Upper lobe of right lung (tissue), 1 donor: ENCODE data around the gene CCDC183. TPM values are rescaled to one million over a fixed set of nuclear protein-coding genes. Genes with fewer than 3 reads are reported as not detected.

Experiments used
- ATAC-seq: fragments of 200-7000 bp; cut with Tn5 transposase; one replicate; pipeline ENCODE4 v1.9.1; 2020; ENCODE audit warnings: mild to moderate bottlenecking, moderate library complexity
- DNase-seq: peaks from one replicate; pipeline ENCODE4 v3.0.0-alpha.2; 2020
- H3K27ac ChIP-seq: fragments of 200-600 bp; one replicate; pipeline ENCODE4 v1.8.0; 2022
- H3K27me3 ChIP-seq: fragments of 200-600 bp; one replicate; pipeline ENCODE4 v1.8.0; 2022; ENCODE audit warnings: mild to moderate bottlenecking
- H3K36me3 ChIP-seq: fragments of 200-600 bp; one replicate; pipeline ENCODE4 v1.8.0; 2022
- H3K4me1 ChIP-seq: fragments of 200-600 bp; one replicate; pipeline ENCODE4 v1.8.0; 2022
- H3K4me3 ChIP-seq: fragments of 200-600 bp; one replicate; pipeline ENCODE4 v1.8.0; 2022; ENCODE audit warnings: mild to moderate bottlenecking
- H3K9me3 ChIP-seq: fragments of 200-600 bp; one replicate; pipeline ENCODE4 v1.8.0; 2022
- CTCF ChIP-seq: fragments of 200-600 bp; IDR thresholded peaks from one replicate; pipeline ENCODE4 v1.8.0; 2022; ENCODE audit warnings: antibody characterized with exemption
- intact Hi-C: fragments of 100-400 bp; cut with DNase I; formaldehyde crosslinking; loops from one replicate; pipeline ENCODE4 v1.11.0; 2022
- total RNA-seq: library from RNA; stranded (reverse); fragmentation: NEBNext Ultra II Directional; extraction: Animal tissue kit (Norgen Biotek cat#: 25700); gene quantifications from one replicate; pipeline ENCODE4 v1.2.1, GENCODE V29; 2021
- donor health status: DM: no; HTN: yes; CAD: no; lungs with severe emphysema.

CCDC183 gene
- total RNA-seq, 1 donor from 2014 or later: 4.0 TPM

GRCh38 chr9:136804509-136805206 is 8.5 kb downstream of the CCDC183 start:
- no peak for TF ChIP-seq CTCF
- H3K4me3 ChIP-seq: no peak overlapping the region
- no peak for DNase-seq
- intact Hi-C loops: no loop called here
- no peaks in the 10 kb centered on the region for H3K9me3 ChIP-seq
- no peak overlapping the region for H3K27ac ChIP-seq
- H3K4me1 ChIP-seq: peaks cover 40% of the 10 kb centered on the region
- H3K36me3 ChIP-seq: no peaks in the 10 kb centered on the region
- ATAC-seq: no peak
- peaks cover 16% of the 10 kb centered on the region for H3K27me3 ChIP-seq

- Histone ChIP-seq H3K4me1 (peaks cover 38% of the 10 kb centered on the region), H3K9me3 (no peaks in the 10 kb centered on the region), H3K27ac (no peak overlapping the region), H3K36me3 (no peaks in the 10 kb centered on the region), H3K4me3 (no peak overlapping the region), H3K27me3 (peaks cover 10% of the 10 kb centered on the region)
- no peak for TF ChIP-seq CTCF
- ATAC-seq (no peak), DNase-seq (no peak)
- intact Hi-C loops: no loop called here
Observed at GRCh38 chr9:136805207-136805740, 9.1 kb downstream of the CCDC183 start.

- intact Hi-C loops: no loop called here
- no peak overlapping the region for H3K4me3 ChIP-seq
- no peaks in the 10 kb centered on the region for H3K9me3 ChIP-seq
- peaks cover 34% of the 10 kb centered on the region for H3K4me1 ChIP-seq
- H3K27ac ChIP-seq: no peak overlapping the region
- DNase-seq (peak; percentile 59), ATAC-seq (no peak)
- H3K36me3 ChIP-seq: peaks cover 4% of the 10 kb centered on the region
- TF ChIP-seq CTCF: no peak
- peaks cover 5% of the 10 kb centered on the region for H3K27me3 ChIP-seq
Observed at GRCh38 chr9:136806067-136806466, 9.9 kb downstream of the CCDC183 start.

- intact Hi-C loops: no loop called here
- ATAC-seq (no peak), DNase-seq (peak; percentile 57)
- peak overlapping the region; percentile 91 for H3K27ac ChIP-seq
- no peaks in the 10 kb centered on the region for H3K27me3 ChIP-seq
- no peak for TF ChIP-seq CTCF
- H3K36me3 ChIP-seq: peaks cover 6% of the 10 kb centered on the region
- peak overlapping the region; percentile 82 for H3K4me3 ChIP-seq
- H3K9me3 ChIP-seq: no peaks in the 10 kb centered on the region
- H3K4me1 ChIP-seq: peaks cover 30% of the 10 kb centered on the region
Observed at GRCh38 chr9:136806631-136807201, 10.6 kb downstream of the CCDC183 start.

- peaks cover 30% of the 10 kb centered on the region for H3K4me1 ChIP-seq
- no peak for TF ChIP-seq CTCF
- ATAC-seq (peak; percentile 92), DNase-seq (peak; percentile 90)
- H3K9me3 ChIP-seq: no peaks in the 10 kb centered on the region
- peaks cover 7% of the 10 kb centered on the region for H3K36me3 ChIP-seq
- no peaks in the 10 kb centered on the region for H3K27me3 ChIP-seq
- peak within 1 kb of the TSS; percentile 91 for H3K27ac ChIP-seq
- intact Hi-C loops: no loop called here
- H3K4me3 ChIP-seq: peak within 1 kb of the TSS; percentile 85
Observed at GRCh38 chr9:136807281-136808074, 11.3 kb downstream of the CCDC183 start, which contains the start of gene RABL6. Gene RABL6 (plus strand): TSS chr9:136807948. CDS start chr9:136808197, 249 bp downstream.
